H1 (cell line): Measurements from ENCODE around the gene VPS37C.

Source experiments
- CTCF ChIP-seq, 3 experiments: IDR thresholded peaks; 1 replicate in 2 of 3; 2 replicates in 1 of 3; pipeline versions ENCODE4 v1.5.1 to v1.6.1; 2011; ENCODE audit warnings: low read length in 3 of 3, mild to moderate bottlenecking in 3 of 3, inconsistent platforms in 2 of 3, low read depth in 1 of 3, moderate library complexity in 1 of 3; ENCODE audit not compliant: insufficient read depth in 1 of 3; ENCODE audit errors: control extremely low read depth in 1 of 3
- MAFK ChIP-seq: IDR thresholded peaks from 2 replicates; pipeline ENCODE4 v1.6.1; 2012; ENCODE audit warnings: low read depth, mild to moderate bottlenecking, improper control_type of control experiment, low read length
- POLR2AphosphoS5 ChIP-seq: IDR thresholded peaks from 2 replicates; pipeline ENCODE4 v1.6.1; 2011; ENCODE audit warnings: low read depth, low read length
- TBP ChIP-seq: IDR thresholded peaks from 2 replicates; pipeline ENCODE4 v1.6.1; 2011; ENCODE audit warnings: low read depth, low read length, improper control_type of control experiment
- TF ChIP-seq, protein P1 (sequence below): IDR thresholded peaks from 2 replicates; pipeline ENCODE4 v1.6.1; 2012; ENCODE audit warnings: low read length, inconsistent platforms
- TF ChIP-seq, protein P2 (sequence below): IDR thresholded peaks from 2 replicates; pipeline ENCODE4 v1.6.1; 2012; ENCODE audit warnings: inconsistent platforms

DNA sequence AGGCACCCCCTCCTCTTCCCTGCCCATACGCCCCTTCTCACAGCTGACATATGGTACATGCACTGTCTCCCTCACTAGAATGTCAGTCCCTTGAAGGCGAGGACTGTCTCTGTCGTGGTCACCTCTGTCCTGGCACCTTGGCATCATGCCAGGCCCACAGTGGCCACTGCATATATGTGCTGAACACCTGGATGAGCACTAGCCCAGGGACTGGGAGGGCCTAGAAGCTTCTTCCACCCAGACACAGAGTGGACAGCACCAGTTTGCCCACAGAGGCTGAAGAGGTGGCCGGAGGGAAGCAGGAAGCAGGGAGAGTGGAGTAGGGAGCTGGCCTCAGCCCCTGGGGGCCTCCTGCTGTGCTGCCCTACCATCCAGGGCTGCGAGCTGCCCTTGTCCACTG is 28.6 kb downstream of the VPS37C start:
- no peak for TF ChIP-seq MAFK
- TF ChIP-seq, protein P1, sequence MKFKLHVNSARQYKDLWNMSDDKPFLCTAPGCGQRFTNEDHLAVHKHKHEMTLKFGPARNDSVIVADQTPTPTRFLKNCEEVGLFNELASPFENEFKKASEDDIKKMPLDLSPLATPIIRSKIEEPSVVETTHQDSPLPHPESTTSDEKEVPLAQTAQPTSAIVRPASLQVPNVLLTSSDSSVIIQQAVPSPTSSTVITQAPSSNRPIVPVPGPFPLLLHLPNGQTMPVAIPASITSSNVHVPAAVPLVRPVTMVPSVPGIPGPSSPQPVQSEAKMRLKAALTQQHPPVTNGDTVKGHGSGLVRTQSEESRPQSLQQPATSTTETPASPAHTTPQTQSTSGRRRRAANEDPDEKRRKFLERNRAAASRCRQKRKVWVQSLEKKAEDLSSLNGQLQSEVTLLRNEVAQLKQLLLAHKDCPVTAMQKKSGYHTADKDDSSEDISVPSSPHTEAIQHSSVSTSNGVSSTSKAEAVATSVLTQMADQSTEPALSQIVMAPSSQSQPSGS = no peak
- no peak for TF ChIP-seq TBP
- TF ChIP-seq, protein P2, sequence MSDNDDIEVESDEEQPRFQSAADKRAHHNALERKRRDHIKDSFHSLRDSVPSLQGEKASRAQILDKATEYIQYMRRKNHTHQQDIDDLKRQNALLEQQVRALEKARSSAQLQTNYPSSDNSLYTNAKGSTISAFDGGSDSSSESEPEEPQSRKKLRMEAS = no peak
- TF ChIP-seq CTCF (IDR thresholded peaks at IDR 0.05; ENCODE audit: control extremely low read depth in 1 of 3, insufficient read depth in 1 of 3, low read depth in 1 of 3, low read length in 3 of 3) = no peak
- TF ChIP-seq POLR2AphosphoS5 = no peak
